Pulmonary artery endothelial cell (primary cell): ENCODE results near the gene RIPOR1. TPM values are rescaled to one million over a fixed set of nuclear protein-coding genes. Genes with fewer than 3 reads are reported as not detected.

ENCODE experiments used
- DNase-seq: peaks from one replicate; pipeline ENCODE4 v3.0.0-alpha.2; 2011; ENCODE audit warnings: low read depth, low spot score
- total RNA-seq: library from RNA; depleted of rRNA; stranded (reverse); fragments of >200 nt; gene quantifications from 2 replicates; pipeline ENCODE4 v1.2.3, GENCODE V29; 2014

RIPOR1 gene
- total RNA-seq, 1 donor from 2014 or later: 45.7 TPM

GRCh38 chr16:67539691-67540635 lies 11.3 kb downstream of the RIPOR1 start:
- DNase-seq: no peak

DNA sequence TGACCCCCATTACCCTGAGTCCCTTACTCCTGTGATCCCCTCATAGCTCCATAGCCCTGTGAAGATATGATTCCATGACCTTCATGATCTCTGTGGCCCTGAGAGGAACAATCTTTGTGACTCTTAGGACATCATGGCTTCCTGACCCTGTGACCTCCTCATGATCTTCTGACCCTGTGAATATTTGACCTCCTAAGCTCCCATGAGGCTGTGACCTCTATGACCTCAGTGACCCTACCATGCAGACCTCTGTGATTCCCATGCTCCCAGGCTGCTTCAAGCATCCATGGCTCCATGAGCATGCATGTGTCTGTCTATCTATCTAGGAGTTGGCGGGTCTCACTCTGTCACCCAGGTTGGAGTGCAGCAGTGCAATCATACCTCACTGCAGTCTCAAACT lies 12.1 kb downstream of the RIPOR1 start:
- DNase-seq: no peak

DNA sequence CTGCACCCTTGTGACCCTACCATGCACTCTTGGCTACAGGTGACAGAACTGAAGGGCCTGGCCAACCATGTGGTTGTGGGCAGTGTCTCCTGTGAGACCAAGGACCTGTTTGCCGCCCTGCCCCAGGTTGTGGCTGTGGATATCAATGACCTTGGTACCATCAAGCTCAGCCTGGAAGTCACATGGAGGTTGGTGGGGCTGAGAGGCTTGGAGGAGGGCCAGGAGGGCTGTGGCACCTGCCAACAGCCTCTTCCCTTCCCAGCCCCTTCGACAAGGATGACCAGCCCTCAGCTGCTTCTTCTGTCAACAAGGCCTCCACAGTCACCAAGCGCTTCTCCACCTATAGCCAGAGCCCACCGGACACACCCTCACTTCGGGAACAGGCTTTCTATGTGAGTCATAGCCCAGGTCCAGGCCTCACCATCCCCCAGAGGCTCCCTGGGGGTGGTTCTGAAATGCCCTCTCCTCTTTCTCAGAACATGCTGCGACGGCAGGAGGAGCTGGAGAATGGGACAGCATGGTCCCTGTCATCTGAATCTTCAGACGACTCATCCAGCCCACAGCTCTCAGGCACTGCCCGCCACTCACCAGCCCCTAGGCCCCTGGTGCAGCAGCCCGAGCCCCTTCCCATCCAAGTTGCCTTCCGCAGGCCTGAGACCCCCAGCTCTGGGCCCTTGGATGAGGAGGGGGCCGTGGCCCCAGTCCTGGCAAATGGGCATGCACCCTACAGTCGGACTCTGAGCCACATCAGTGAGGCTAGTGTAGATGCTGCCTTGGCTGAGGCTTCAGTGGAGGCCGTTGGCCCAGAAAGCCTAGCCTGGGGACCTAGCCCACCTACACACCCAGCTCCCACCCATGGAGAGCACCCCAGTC lies 13.0 kb downstream of the RIPOR1 start:
- no peak for DNase-seq

DNA sequence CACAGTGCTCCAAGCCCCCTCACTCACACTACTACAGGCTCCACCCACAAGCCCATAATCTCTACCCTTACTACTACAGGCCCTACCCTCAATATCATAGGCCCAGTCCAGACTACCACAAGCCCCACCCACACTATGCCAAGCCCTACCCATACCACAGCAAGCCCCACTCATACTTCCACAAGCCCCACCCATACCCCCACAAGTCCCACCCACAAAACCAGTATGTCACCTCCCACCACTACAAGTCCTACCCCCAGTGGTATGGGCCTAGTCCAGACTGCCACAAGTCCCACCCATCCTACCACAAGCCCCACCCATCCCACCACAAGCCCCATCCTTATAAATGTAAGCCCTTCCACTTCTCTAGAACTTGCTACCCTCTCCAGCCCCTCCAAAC lies 13.8 kb downstream of the RIPOR1 start:
- peak; percentile 70 for DNase-seq

GRCh38 chr16:67543036-67543435 lies 14.4 kb downstream of the RIPOR1 start:
- DNase-seq: no peak

- DNase-seq: no peak
Observed at GRCh38 chr16:67543582-67543981, 15.0 kb downstream of the RIPOR1 start.

GRCh38 chr16:67544329-67544841 lies 15.8 kb downstream of the RIPOR1 start:
- no peak for DNase-seq

- no peak for DNase-seq
Observed at GRCh38 chr16:67544844-67545664, 16.4 kb downstream of the RIPOR1 start.

DNA sequence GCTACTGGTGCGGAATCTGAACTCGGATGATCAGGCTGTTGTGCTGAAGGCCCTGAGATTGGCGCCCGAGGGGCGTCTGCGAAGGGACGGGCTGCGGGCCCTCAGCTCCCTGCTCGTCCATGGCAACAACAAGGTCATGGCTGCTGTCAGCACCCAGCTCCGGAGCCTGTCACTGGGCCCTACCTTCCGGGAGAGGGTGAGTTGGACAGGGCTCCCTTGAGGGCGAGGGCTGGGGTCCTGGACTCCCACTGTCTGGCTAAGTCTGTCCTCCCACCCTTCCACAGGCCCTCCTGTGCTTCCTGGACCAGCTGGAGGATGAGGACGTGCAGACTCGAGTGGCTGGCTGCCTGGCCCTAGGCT lies 17.0 kb downstream of the RIPOR1 start:
- no peak for DNase-seq

DNA sequence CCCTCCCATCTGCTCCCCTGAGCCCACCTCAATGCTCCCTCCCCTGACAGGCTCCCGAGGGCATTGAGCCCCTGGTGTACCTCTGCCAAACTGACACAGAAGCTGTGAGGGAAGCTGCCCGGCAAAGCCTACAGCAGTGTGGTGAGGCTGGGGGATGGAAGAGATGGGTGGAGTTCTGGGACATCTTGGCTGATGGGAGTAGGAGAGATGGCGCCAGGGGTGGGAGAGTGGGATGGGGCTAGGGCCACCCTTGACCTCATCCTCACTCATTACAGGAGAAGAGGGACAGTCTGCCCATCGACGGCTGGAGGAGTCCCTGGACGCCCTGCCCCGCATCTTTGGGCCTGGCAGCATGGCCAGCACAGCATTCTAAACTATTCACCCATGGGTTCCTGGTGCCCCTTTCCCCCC lies 17.5 kb downstream of the RIPOR1 start:
- no peak for DNase-seq

DNA sequence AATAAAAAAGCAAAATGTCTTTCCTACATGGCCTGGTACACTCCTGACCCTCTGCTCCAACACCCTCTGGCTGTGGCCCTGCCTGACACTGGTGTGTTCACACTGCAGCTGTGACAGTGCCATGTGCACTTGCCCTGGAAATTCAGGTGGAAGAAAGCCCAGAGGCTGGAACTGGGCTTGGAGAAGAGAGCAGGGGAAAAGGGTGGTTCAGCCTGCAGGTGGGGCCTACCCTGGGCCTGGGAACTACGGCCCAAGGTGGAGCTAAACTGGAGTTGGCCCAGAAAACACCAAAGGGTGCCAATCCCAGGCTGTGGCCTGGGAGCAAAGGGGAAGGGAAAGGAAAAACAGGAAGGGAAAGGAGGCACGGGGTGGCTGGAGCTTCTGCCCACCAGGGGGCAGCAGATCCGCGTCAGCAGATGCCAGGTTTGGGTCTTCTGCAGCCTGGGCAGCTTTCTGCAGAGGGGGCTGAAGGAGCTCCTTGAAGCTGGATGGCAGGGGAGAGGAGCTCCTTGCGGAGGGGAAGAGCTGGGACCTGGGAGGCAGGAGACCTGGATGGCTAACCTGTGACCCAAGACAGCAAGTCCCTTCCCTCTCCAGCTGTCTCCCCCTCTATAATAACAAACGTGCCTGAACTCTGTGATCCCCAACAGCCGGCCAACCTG lies 18.3 kb downstream of the RIPOR1 start:
- no peak for DNase-seq

- no peak for DNase-seq
Observed at GRCh38 chr16:67547423-67548264, 19.0 kb downstream of the RIPOR1 start.

DNA sequence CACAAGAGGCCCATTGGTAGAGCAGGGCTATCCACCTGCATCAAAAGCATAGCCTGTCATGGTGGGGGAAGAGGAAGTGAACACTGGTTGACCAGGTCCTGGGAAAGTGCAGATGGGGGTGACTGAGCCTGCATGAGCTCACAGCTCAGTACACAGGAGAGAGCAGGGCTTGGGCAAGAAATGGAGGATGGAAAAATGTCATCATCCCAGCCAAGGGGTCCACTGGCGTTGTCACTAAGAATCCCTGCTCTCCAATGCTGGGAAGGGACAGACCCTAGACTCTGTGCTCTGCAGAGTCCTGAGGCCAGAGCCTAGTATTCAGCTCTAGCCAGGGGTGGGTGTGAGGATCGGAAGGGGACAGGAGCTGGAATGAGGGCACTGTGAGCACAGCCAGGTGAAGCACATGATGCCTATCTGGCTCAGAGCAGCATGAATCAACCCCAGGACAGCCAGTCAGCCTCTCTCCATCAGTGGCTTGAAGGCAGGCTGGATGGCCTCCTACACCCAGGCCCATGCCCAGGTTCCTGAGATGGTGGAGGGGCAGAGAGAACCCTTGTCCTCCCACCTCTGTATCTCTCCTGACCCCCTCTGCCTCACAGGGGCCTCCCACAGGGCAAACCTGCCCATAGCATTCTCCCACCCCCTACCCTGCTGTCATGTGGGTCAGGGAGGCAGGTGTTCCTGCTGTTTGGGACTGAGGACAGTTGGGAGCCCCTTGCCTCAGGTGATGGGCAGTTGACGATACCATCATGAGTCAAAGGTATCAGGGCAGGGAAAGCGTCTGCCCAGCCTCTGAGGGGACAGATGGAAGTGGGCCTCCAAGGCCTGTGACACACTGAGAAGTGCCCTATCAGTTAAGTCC lies 19.9 kb downstream of the RIPOR1 start:
- DNase-seq: no peak

GRCh38 chr16:67549240-67549639 lies 20.6 kb downstream of the RIPOR1 start:
- no peak for DNase-seq

DNA sequence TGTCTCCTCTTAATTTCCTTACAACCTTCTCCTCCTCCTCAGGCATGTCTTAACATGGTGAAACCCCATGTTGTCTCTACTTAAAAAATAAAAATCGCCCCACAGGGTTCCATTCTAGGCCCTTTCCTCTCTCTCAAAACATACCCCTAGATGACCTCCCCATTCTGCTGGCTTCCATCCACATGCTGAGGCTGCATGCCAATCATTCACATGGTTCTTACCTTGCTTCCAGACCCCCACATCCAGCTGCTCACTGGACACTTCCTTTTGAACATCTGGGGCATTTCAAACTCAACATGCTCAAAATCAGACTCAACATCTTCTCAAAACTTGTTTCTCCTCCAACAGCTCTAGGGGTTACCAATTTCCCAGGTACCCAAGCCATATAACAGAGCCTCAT lies 21.3 kb downstream of the RIPOR1 start:
- DNase-seq: no peak

- DNase-seq: no peak
Observed at GRCh38 chr16:67551091-67551490, 22.5 kb downstream of the RIPOR1 start.

DNA sequence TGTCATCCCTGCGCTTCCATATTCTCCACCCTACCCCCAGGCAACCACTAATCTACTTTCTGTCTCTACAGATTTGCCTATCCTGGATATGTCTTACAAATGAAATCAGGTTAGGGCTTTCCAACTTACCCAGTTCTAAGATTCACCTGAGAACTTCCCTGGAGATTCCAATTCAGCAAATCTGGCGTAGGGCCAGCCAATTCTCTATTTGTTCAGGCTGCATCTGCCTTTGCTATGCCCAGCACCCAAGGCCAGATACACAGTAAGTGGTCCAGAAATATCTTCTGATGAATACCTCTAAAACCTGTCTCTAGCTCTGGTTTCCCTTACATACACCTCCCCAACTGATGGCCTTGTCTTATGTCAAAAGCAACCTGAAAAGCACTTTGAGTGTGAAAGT lies 23.3 kb downstream of the RIPOR1 start:
- no peak for DNase-seq

- no peak for DNase-seq
Observed at GRCh38 chr16:67552476-67552875, 23.8 kb downstream of the RIPOR1 start.

DNA sequence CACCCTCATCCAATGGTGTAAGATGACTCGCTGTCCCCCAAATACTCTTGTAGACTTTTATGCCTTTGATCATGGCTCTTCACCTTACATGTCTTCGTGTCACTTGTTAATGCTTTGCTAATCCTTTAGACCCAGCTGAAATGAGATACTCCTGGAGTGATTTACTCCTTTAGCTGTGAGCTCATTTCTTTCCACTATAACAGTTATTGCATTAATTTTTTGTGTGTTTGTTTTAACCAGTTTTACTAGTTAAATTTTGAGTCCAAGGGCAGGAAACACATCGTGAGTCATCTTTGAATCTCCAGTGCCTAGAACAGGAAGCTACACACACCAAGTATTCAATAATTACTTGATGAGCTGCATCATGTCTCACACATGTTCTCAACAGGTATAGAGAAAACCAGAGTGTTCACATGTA lies 27.2 kb downstream of the RIPOR1 start:
- DNase-seq: no peak
